NCI-H2196 (cell line): ENCODE results near the gene ORM1.
"Not testable (repeated sequence)": the region's sequence is repeated elsewhere in the genome, so short reads cannot be mapped to it uniquely, and the experiment has no call there.

Experiments used
- DNase-seq: peaks from one replicate; lab custom pipeline; 2025; ENCODE audit not compliant: unreplicated experiment; lab: John Stamatoyannopoulos, UW

ORM1 gene

GRCh38 chr9:114304416-114305188, 18.3 kb upstream of the ORM1 start:
- no peak for DNase-seq

GRCh38 chr9:114307899-114308267, 15.0 kb upstream of the ORM1 start:
- no peak for DNase-seq

DNA sequence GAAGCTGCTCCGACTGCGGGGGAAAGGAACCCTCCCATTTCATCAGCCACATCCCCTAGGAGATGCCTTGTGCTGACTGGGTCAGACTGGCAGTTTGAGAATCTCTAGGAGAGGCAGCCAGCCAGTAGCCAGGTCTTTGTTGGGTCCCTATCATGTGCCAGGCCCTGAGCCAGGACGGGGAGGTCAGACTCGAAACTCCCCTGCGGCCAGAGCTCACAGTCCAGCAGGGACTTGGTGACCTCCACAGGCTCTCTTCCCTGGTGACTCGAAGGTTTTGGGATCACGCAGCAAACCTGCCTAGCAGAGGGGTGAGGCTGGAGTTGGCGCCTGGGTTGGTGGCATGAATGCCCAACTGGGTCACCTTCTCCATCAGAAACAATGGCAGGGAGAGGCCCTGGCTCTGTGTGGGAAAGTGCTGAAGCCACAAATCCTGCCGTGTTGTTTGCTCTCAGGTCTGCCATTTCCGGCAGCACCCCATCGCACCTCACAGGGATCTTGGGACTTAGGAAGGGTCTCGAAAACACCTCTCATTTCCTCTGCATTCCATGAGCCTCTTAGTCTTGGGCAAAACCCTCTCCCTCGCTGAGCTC, 14.4 kb upstream of the ORM1 start:
- DNase-seq: no peak

GRCh38 chr9:114309096-114309495, 13.8 kb upstream of the ORM1 start:
- no peak for DNase-seq

- DNase-seq: no peak
These were observed 12.1 kb upstream of the ORM1 start for GRCh38 chr9:114310471-114311450.

- DNase-seq: no peak
These were observed 11.1 kb upstream of the ORM1 start for GRCh38 chr9:114311571-114312512.

- DNase-seq: no peak
These were observed 10.4 kb upstream of the ORM1 start for GRCh38 chr9:114312513-114312875.

- DNase-seq: no peak
These were observed 9.7 kb upstream of the ORM1 start for GRCh38 chr9:114313186-114313585.

GRCh38 chr9:114314256-114314867, 8.5 kb upstream of the ORM1 start:
- no peak for DNase-seq

DNA sequence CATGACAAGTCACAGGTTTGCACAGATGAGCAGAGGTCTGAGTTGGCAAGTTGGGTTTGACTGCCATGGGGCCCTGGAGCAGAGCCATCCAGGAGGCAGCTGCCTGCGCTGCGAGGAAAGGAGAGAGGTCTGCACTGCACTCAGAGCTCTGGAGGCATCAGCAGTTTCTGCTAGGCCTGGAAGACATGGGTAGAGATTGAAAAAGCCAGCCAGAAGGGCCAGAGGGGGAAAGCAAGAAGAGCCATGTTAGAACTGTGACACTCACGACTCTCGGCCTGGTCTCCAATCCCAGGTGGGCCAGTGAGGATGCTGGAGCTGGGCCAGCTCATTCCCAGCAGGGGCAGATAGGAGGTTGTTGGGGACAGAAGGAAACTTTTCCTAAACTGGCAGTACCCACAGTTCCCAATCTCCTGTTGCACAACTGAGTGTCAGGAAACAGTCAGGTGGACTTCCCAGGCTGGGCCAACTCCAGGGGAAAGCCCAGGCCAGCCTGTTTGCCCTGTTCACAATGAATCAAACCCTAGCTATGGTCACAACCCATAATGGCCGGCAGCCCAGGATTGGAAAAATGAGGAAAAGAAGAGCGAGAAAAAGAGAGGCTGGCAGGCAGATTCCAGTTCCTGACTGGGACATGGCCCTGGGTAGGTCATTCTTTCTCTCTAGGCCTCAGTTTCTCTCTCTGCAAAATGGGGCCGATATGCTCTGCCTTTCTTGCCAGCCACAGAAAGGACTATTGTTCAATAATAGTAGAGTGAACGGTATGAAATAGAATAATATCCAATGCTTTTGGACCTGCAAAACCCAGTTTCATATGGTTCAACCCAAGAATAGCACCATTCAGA, 7.8 kb upstream of the ORM1 start:
- DNase-seq: no peak

- DNase-seq: no peak
These were observed 7.1 kb upstream of the ORM1 start for GRCh38 chr9:114315723-114316363.

- no peak for DNase-seq
These were observed 6.2 kb upstream of the ORM1 start for GRCh38 chr9:114316605-114317230.

GRCh38 chr9:114317665-114318357, 5.1 kb upstream of the ORM1 start:
- no peak for DNase-seq

GRCh38 chr9:114318416-114318815, 4.5 kb upstream of the ORM1 start:
- no peak for DNase-seq

DNA sequence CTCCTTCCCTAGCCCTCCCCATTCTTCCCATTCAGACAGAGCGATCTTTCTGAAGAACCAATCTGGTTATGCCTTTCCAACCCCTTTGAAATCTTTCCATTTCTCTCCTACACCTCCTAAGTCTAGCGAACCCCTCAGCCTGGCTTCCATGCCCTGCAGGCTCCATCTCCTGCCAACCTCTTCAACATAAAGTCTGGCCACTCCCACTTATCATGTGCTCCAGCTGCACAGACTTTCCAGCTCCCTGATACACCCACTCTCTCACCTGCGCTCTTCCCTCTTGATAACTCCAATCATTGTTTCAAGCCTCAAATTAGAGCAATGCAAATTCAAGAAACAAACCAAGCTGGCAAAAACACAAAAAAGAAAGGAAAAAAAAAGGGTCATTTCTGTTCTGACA, 3.8 kb upstream of the ORM1 start:
- no peak for DNase-seq

DNA sequence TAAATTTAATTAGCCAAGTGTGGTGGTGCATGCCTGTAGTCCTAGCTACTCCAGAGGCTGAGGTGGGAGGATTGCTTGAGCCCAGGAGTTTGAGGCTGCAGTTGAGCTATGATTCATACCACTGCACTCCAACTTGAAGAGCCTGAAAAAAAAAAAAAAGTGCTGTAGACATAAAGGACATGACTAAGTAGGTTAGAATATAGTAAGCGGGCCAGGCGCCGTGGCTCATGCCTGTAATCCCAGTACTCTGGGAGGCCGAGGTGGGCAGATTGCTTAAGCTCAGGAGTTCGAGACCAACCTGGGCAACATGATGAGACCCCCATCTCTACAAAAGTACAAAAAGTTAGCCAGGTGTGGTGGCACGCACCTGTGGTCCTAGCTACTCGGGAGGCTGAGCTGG, 2.2 kb upstream of the ORM1 start:
- not testable (repeated sequence) for DNase-seq

GRCh38 chr9:114321759-114322158, 1.1 kb upstream of the ORM1 start:
- DNase-seq: no peak
